ENCODE data around the gene COPS9.

The COPS9 gene

GRCh38 chr2:240130393-240131195 lies 5.5 kb downstream of the COPS9 start:
- no peaks in the 10 kb centered on the region for H3K9me3 Mint-ChIP-seq
- no peak for TF ChIP-seq CTCF (IDR thresholded peaks at IDR 0.05)
- H3K27me3 Mint-ChIP-seq (ENCODE audit: low read depth, poor library complexity): no peaks in the 10 kb centered on the region
- peaks cover 35% of the 10 kb centered on the region for H3K36me3 Mint-ChIP-seq (ENCODE audit: low read depth)
- H3K4me3 Mint-ChIP-seq: no peak overlapping the region
- H3K27ac Mint-ChIP-seq: no peak overlapping the region
- DNase-seq: no peak
- H3K4me1 Mint-ChIP-seq: peaks cover 14% of the 10 kb centered on the region

GRCh38 chr2:240129731-240130392 lies 6.2 kb downstream of the COPS9 start:
- Mint-ChIP-seq H3K9me3 (no peaks in the 10 kb centered on the region), H3K36me3 (ENCODE audit: low read depth) (peaks cover 36% of the 10 kb centered on the region), H3K27ac (no peak overlapping the region), H3K4me1 (peaks cover 6% of the 10 kb centered on the region), H3K27me3 (ENCODE audit: low read depth, poor library complexity) (no peaks in the 10 kb centered on the region), H3K4me3 (no peak overlapping the region)
- no peak for DNase-seq
- no peak for TF ChIP-seq CTCF (IDR thresholded peaks at IDR 0.05)

- Mint-ChIP-seq H3K27me3 (ENCODE audit: low read depth, poor library complexity) (no peaks in the 10 kb centered on the region), H3K36me3 (ENCODE audit: low read depth) (peaks cover 35% of the 10 kb centered on the region), H3K4me3 (no peak overlapping the region), H3K9me3 (no peaks in the 10 kb centered on the region), H3K27ac (no peak overlapping the region), H3K4me1 (peaks cover under 1% of the 10 kb centered on the region)
- DNase-seq: no peak
- no peak for TF ChIP-seq CTCF (IDR thresholded peaks at IDR 0.05)
Observed at GRCh38 chr2:240129311-240129710, 6.8 kb downstream of the COPS9 start.

- no peak overlapping the region for H3K4me3 Mint-ChIP-seq
- H3K9me3 Mint-ChIP-seq: no peaks in the 10 kb centered on the region
- no peaks in the 10 kb centered on the region for H3K4me1 Mint-ChIP-seq
- no peak for DNase-seq
- no peak for TF ChIP-seq CTCF (IDR thresholded peaks at IDR 0.05)
- no peak overlapping the region for H3K27ac Mint-ChIP-seq
- H3K27me3 Mint-ChIP-seq (ENCODE audit: low read depth, poor library complexity): no peaks in the 10 kb centered on the region
- peaks cover 31% of the 10 kb centered on the region for H3K36me3 Mint-ChIP-seq (ENCODE audit: low read depth)
Observed at GRCh38 chr2:240128608-240129145, 7.4 kb downstream of the COPS9 start.

GRCh38 chr2:240127911-240128607 lies 8.0 kb downstream of the COPS9 start:
- Mint-ChIP-seq H3K4me3 (no peak overlapping the region), H3K36me3 (ENCODE audit: low read depth) (peaks cover 31% of the 10 kb centered on the region), H3K4me1 (no peaks in the 10 kb centered on the region), H3K27ac (peak overlapping the region; percentile 45), H3K27me3 (ENCODE audit: low read depth, poor library complexity) (no peaks in the 10 kb centered on the region), H3K9me3 (no peaks in the 10 kb centered on the region)
- no peak for TF ChIP-seq CTCF (IDR thresholded peaks at IDR 0.05)
- DNase-seq: no peak

Measured in nephron progenitor cell (in vitro differentiated cells).